Adrenal gland (tissue), 5 donors: ENCODE results near the gene MPZ.

Experiments
- CTCF ChIP-seq, 6 experiments: fragments of 450-650 bp in 4 of 6; fragments of 200-600 bp in 2 of 6; sonication (generic) in 1 of 6; IDR thresholded peaks; 1 replicate in 5 of 6; 2 replicates in 1 of 6; pipeline versions ENCODE4 v1.5.1 to v1.8.0; 2016 to 2021; ENCODE audit warnings: antibody characterized with exemption in 6 of 6, mild to moderate bottlenecking in 2 of 6, moderate library complexity in 1 of 6
- POLR2A ChIP-seq, 2 donors: fragments of 450-650 bp; IDR thresholded peaks; one replicate each; pipeline ENCODE4 v1.6.1; 2017; ENCODE audit warnings: antibody characterized with exemption in 2 of 2, mild to moderate bottlenecking in 2 of 2, moderate library complexity in 1 of 2
- donor health status: DM: no; HTN: no; CAD: no.

GRCh38 chr1:161260376-161261260, 49.1 kb downstream of the MPZ start:
- no peak for TF ChIP-seq CTCF (IDR thresholded peaks at IDR 0.05)
- TF ChIP-seq POLR2A (IDR thresholded peaks at IDR 0.05) = no peak
